GM10248 (cell line): ENCODE data around the gene POMGNT1.

Experiments used
- CTCF ChIA-PET: fragments of 300-600 bp; sonication (Branson Sonifier 250); formaldehyde crosslinking; extraction: SDS; loops from one replicate; lab custom pipeline; 2021; ENCODE audit warnings: antibody characterized with exemption; lab: Yijun Ruan, JAX
- POLR2A ChIA-PET: fragments of 350-650 bp; sonication (Branson Sonifier 250); formaldehyde crosslinking; extraction: SDS; loops from one replicate; lab custom pipeline; 2020; ENCODE audit warnings: antibody characterized with exemption; lab: Yijun Ruan, JAX
- DNase-seq: peaks from one replicate; pipeline ENCODE4 v3.0.0; 2012; ENCODE audit errors: extremely low spot score
- CTCF ChIP-seq: IDR thresholded peaks from 2 replicates; pipeline ENCODE4 v1.5.1; 2012; ENCODE audit warnings: mild to moderate bottlenecking, low read depth; ENCODE audit errors: extremely low read depth, missing control alignments, control extremely low read depth

POMGNT1 gene

GRCh38 chr1:46172321-46172720 lies 25.9 kb downstream of the POMGNT1 start:
- no peak for DNase-seq
- ChIA-PET POLR2A (interaction anchor here (0.5 kb wide), 1 partner anchor 38 kb away, joined by 3 read pairs; no protein-coding TSS in a partner anchor), CTCF (interaction anchor here (0.8 to 16.5 kb wide), 5 partner anchors 8 to 135 kb away, joined by 3 to 256 read pairs (median 5); no protein-coding TSS in a partner anchor)
- TF ChIP-seq CTCF: no peak

DNA sequence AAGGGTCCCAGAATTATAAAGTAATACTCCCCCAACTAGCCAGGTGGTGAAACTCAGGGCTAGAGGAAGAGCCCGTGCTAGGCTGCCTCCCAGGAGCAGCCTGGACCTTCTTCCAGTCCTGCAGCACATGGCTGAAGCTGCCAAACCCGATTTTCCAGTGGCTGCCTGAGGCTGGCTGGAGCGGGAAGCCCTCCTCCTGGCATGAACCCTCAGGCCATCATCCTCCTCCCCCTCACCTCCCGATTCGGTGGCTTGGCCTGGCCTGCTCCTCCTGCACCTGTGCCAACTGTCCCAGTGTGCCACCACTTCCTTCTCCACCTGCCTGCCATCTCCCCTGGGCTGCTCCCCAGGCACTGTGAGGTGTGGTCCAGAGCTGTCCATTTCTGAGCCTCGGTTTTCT lies 26.4 kb downstream of the POMGNT1 start:
- ChIA-PET POLR2A (interaction anchor here (0.5 kb wide), 1 partner anchor 38 kb away, joined by 3 read pairs; no protein-coding TSS in a partner anchor), CTCF (interaction anchor here (0.8 to 16.5 kb wide), 5 partner anchors 9 to 134 kb away, joined by 3 to 256 read pairs (median 5); no protein-coding TSS in a partner anchor)
- TF ChIP-seq CTCF: no peak
- no peak for DNase-seq

GRCh38 chr1:46171351-46171750 lies 26.9 kb downstream of the POMGNT1 start:
- TF ChIP-seq CTCF: no peak
- ChIA-PET POLR2A (interaction anchor here (1.0 kb wide), 1 partner anchor 39 kb away, joined by 3 read pairs; the partner anchor contains the start of gene PIK3R3), CTCF (interaction anchor here (1.7 to 16.5 kb wide), 2 partner anchors 12 to 134 kb away, joined by 5 to 256 read pairs; no protein-coding TSS in a partner anchor)
- DNase-seq: no peak

GRCh38 chr1:46169811-46170454 lies 28.3 kb downstream of the POMGNT1 start:
- ChIA-PET POLR2A (interaction anchor here (1.0 kb wide), 1 partner anchor 38 kb away, joined by 3 read pairs; the partner anchor contains the start of gene PIK3R3), CTCF (interaction anchor here (1.1 to 5.9 kb wide), 5 partner anchors 10 to 132 kb away, joined by 3 to 37 read pairs (median 9); no protein-coding TSS in a partner anchor)
- TF ChIP-seq CTCF: no peak
- DNase-seq: no peak

GRCh38 chr1:46168477-46168876 lies 29.8 kb downstream of the POMGNT1 start:
- CTCF ChIA-PET: interaction anchor here (0.7 to 5.9 kb wide), 6 partner anchors 8 to 131 kb away, joined by 3 to 37 read pairs (median 6); no protein-coding TSS in a partner anchor
- no peak for TF ChIP-seq CTCF
- POLR2A ChIA-PET: interaction anchor here (1.3 kb wide), 1 partner anchor 20 kb away, joined by 3 read pairs; no protein-coding TSS in a partner anchor
- no peak for DNase-seq
